CD4-positive, alpha-beta T cell treated with Interleukin-17A for 4 hours (primary cell): ENCODE measurements around the gene SNTB2.

ENCODE experiments used
- DNase-seq: peaks from one replicate; pipeline ENCODE4 v3.0.0-alpha.2; 2020; ENCODE audit warnings: mixed read lengths

SNTB2 gene

DNA sequence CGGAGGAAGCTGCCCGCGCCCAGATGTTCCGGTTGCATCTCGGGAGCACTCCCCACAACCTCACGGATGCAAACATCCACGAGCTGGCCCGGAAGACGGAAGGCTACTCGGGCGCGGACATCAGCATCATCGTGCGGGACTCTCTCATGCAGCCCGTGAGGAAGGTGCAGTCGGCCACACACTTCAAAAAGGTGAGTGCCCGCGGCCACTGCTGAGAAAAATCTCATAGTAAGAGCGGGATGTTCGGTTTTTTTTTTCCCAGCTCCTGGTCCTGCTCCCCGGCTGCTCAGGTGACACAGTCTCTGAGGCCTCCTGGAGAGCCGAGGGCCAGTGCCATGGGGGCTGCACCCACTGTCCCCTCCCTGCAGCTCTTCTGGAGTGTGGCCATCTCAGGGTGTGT lies 134.1 kb downstream of the SNTB2 start:
- no peak for DNase-seq

DNA sequence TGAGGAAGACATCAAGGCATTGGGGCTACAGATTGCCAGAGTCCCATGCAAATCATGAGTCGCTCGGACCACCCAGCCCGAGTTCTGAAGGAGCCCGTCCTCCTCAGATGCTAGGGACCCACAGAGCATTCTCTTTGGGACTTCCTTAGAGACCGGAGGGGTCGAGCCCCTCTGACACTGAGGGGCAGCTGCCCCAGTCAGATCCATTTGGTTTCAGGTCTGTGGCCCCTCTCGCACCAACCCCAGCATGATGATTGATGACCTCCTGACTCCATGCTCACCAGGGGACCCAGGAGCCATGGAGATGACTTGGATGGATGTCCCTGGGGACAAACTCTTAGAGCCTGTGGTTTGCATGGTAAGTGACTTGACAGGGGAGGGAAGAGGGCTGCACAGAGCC lies 135.4 kb downstream of the SNTB2 start:
- DNase-seq, result no peak

DNA sequence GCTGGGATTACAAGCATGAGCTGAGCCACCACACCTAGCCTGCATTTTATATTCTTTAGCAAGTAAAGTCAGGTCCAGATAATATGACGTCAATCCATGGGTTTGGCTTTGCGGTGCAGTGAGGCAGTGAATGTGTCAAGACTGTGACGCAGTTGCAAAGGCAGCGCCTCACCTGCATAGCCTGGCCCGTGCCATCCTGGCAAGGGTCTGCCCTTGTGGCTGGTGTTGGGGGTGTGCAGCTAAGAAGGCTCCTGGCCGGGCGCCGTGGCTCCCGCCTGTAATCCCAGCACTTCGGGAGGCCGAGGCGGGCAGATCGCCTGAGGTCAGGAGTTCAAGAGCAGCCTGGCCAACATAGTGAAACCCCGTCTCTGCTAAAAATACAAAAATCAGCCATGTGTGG lies 136.5 kb downstream of the SNTB2 start:
- DNase-seq, result no peak

DNA sequence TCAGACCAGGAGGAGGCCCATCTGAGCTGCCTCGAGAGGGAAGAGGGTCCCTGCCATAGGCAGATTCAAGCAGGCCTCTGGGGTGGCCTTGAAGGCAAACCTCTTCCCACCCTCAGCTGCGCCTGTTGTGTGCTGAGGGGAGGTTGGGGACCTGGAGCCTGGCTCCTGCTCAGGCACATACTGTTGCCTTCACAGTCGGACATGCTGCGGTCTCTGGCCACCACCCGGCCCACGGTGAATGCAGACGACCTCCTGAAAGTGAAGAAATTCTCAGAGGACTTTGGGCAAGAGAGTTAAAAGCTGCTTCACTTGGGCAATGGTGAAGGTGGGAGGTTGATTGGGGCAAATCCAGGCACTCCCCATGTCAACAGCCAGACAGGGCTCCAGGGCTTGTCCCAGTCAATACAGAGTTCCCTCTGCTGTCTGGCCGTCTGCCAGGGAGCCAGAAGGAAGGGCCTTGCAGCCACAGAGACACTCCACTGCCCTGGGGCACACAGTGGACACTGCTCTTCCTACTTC lies 137.1 kb downstream of the SNTB2 start:
- DNase-seq, result no peak

DNA sequence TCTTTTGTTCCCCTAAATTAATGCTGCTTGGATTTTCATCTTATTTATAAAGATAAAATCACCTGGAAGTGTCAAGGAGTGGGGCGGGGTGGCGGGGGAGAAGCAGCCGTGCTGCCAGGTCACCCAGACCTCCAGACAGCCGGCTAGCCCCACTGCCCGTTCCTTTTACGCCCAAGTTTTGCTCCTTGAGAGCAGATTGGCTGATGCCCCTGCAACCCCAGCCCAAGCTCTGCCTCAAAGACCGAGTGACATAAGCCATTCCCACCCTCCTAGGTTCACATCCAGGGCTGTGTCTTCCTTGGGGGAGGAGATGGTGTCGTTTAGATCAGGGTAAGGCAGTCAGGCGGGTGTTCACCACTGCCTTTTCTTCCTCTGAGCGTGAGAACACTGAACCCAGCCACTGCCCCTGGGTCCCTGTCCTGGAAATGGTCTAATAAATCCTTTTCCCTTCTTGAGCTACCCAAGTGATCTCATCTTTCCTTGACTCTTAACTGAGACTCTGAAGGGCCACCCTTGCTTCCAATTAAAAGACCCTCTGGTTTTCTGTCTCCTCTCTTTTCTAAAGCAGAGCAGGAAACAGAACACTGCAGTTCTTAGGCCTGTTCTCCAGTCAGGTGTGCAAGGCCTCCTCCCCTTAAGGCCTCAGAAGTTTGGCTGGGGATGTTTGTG lies 137.8 kb downstream of the SNTB2 start:
- no peak for DNase-seq

DNA sequence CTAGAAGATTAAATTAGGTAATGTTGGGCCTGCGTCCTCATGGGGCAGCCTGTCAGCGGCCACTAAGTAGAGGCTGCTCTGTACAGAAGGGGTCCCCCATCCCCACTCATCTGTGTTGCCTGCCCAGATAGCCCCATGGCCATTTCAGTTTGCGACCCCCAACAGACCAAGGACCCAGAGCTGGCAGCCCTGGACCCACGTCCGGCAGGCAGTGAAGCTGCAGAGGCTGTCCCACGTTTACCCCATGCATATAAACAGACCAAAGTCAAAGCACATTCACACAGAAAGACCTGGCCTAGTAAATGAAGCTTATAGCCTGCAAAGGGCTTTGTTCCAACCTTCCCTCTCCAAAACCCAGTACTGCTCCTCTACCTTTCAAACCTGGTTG lies 138.8 kb downstream of the SNTB2 start:
- no peak for DNase-seq

DNA sequence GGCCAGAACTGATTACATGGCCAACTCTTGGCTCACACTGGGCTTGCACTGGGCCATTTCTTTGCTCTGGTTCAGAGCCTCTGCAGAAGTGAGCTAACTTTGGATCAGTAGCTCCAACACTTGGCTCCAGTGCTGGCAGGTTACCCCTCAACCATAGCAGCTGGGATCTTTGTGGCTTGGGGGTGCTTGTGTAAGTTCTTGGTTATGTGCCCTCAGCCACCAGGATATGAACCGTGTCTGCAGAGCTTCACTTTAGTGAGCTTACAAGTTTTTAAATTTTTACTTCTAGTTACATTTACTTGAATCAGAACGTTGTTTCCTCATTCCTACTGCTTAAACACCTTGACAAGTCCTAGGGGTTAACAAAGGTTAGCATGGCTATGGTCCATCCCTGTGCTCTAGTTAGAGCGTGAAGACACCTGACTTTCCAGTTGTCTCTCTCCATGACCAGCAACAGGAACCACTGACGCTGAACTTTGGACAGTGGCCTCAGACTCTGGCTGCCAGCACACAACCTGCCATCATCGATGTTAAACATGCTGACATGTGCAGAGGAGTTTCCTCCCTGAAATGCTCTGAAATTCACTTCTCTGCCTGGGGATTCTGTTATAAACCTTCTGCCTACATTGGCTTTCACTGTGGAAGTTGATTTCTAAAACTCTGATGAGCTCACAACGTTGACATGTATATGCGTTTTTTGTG lies 139.4 kb downstream of the SNTB2 start:
- DNase-seq, result no peak

DNA sequence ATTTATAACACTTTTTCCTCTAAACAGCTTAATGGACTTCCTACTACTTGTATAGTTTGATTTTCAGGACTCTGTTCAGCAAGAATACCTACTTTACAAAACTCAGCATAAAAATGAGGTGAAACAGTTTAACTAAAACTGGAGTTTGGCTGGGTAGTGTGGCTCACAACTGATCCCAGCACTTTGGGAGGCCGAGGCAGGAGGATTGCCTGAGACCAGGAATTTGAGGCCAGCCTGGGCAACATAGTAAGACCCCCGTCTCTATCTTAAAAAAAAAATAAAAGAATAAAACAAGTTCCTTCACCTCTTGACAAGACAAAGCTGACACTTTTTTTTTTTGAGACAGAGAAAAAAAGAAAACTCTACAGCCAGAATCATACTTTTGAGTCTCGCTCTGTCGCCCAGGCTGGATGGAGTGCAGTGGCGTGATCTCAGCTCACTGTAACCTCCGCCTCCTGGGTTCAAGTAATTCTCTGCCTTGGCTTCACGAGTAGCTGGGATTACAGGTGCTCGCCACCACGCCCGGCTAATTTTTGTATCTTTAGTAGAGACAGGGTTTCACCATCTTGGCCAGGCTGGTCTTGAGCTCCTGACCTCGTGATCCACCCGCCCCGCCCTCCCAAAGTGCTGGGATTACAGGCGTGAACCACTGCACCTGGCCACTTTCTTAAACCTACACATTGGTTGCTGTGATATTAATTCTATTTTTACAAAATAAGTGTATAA lies 140.8 kb downstream of the SNTB2 start:
- no peak for DNase-seq

DNA sequence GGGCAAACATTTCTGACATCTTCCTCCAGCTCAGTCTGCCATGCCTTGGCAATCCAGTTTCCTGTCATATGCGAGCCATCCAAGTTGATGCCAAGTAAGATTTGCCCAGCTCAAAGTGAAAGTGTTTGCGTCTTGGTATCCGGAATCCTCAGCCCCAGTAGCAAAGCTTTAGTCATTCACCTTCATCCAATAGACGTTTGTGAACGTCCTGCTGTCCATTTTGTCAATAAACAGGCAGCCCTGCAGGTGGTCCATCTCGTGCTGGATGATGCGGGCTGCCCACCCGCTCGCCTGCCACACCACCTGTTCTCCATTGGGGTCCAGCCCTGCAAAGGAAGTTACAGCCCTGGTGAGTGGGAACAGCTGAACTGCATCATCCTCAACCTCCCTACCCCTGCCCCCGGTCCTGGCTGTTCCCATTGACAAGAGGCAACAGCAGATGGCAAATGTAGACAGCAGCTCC lies 141.9 kb downstream of the SNTB2 start:
- no peak for DNase-seq

DNA sequence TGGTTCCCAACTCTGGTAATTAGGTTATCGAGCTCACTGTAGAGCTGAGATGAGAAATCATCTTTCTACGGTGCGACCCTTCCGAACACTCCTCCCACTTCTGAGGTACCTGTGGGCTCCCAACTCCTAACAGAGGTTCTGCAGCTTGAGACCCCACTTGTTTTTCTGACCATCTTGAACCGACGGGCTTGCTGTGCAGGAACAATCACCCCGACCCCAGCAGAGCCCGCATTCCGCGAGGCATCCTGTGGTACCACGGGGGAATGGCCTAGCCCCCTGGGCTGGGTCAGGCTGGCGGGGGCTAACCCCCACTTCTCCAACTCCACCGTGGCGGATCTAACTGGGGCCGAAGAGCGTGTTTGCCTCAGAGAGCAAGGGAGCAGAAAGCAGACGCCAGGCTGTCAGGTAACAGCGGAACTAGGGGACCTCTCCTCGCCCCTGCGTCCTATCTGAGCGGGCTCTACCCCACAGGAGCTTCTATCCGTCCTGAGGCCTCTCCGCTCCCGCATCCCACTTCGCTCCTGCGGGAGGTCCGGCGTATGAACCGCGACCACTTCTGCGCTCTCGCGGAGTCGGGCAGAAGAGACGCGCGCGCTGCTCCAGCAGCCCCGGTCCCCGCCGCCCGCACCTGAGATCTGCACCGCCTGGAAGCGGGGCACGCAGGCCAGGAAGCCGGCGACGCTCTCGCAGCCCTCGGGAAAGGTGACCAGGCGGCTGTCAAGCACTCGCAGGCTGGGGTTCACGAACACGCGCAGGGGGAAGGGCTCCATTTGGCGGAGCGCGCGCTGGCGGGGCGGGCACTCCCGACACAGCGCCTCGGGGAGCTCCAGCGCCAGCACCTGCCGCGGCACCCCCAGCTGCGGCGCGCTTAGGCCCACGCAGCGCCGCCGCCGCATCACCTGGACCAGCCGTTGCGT lies 142.7 kb downstream of the SNTB2 start:
- peak; percentile 58 for DNase-seq

DNA sequence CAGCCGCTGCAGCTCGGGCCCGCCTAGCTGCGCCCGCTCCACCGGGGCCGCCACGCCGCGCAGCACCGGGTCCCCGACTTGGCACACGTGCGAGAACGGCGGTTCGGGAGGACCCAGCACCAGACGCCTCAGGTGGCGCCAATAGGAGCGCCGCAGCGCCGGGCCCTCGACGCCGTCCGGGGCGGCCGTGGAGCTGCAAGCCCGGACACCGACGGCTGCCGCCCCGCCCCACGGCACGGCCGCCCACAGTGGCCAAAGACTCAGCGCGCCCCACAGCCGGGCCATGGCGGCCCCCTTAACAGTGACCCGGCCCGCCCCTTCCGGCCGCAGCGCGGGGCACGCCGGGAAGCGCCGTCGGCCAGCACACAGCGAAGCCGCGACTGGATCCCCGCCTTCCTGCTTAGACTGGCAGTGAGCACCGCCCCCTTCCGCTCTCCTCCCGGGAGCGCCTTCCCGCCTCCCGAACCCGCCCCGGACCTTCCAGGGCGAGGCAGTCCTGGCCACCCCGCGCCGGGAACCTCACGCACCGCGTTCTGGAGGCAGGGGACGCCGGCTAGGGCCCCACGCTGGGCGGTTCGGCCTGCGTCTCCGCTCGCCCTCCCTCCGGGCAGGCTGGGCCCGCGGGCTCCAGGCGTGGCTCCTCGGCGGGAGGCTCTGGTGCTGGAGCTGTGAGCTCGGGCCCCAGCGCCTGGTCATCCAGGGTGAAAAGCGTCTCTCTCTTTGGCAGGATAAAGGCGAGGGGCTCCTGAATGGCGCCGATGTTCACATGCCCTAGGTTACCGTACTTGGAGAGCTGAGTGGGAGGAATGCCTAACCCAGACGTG lies 143.5 kb downstream of the SNTB2 start, which contains the start of gene PDF:
Gene PDF (minus strand): TSS at position 303 of the 824 bp plus-strand sequence. CDS start 18 bp downstream, at position 285.
- DNase-seq, result peak; percentile 88

DNA sequence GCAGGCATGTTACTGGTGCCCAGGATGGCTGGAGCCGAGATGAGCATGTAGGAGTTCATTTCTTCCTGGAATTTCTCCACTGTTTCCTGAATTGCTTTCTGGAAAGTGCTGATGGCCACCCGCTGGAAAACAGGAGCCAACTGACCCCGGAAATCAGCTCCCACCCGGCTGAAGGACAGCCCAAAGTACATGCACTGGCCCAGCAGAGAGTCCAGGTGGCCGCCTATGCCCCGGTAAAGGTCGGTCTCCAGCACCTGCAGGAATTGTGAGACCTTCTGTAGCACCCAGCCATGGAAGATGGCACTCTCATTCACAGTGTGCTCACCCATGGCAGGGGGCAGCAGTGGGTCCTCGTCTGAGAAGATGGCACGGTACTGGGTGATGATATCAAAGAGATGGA lies 147.7 kb downstream of the SNTB2 start:
- DNase-seq, result no peak

DNA sequence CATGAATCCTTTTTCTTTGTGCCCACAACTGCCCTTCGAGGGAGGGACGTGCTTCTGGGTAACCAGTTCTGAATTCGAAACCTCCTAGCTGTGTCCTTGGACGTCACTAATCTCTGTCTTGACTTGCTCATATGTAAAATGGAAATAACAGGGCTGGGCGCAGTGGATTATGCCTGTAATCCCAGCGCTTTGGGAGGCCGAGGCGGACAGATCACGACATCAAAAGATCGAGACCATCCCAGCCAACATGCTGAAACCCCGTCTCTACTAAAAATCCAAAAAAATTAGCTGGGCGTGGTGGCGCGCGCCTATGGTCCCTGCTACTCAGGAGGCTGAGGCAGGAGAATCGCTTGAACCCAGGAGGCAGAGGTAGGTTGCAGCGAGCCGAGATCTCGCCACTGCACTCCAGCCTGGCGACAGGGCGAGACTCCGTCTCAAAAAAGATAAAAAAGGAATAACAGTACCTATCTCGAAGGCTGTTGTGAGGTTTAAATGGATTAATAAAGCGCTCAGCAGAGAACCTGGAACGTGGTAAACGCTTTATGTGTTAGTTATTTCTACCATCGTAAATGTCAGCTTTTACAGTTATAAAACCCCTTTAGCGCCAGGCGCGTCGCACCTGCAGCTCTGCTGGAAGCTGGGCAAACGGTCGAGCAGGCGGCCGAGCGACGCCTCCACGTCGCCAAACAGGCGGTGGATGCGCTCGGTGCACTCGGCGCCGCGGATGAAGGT lies 151.8 kb downstream of the SNTB2 start:
- no peak for DNase-seq

DNA sequence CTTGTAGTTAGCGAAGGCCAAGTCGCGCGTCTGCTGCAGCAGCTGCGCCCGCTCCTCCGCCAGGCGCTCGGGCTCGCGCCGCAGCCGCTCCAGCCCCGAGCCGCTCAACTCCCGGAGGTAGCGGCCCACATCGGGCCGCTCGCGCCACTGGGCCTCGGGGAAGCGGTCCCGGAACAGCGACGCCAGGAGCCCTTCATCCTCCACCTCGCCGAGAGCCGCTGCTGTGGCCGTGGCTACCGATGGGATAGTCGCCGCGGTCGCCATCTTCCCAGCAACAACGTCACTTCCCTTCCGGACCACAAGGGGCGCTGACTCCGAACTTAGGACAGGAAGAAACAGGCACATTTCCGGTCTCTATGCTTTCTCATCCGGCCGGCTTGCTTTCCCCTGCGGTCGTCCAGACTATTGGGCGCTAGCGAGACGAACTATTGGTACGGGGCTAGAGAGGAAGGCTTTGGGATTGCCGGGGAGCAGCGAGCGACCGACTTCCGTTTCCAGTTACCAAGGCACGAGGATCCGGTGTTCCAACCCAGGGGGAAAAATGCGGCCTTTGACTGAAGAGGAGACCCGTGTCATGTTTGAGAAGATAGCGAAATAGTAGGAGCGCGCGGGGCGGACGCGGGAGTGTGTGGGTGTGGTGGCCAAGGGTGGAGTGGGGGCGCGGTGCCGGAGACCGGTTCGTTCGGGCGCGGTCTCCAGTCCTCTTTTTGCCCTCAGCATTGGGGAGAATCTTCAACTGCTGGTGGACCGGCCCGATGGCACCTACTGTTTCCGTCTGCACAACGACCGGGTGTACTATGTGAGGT lies 152.5 kb downstream of the SNTB2 start, which contains the start of the genes COG8 and NIP7:
Gene COG8 (minus strand): TSS at position 276 of the 806 bp plus-strand sequence. CDS start 12 bp downstream, at position 264.
Gene NIP7 (plus strand): TSS at position 484 of the 806 bp plus-strand sequence. CDS start 58 bp downstream, at position 542.
- peak; percentile 91 for DNase-seq

DNA sequence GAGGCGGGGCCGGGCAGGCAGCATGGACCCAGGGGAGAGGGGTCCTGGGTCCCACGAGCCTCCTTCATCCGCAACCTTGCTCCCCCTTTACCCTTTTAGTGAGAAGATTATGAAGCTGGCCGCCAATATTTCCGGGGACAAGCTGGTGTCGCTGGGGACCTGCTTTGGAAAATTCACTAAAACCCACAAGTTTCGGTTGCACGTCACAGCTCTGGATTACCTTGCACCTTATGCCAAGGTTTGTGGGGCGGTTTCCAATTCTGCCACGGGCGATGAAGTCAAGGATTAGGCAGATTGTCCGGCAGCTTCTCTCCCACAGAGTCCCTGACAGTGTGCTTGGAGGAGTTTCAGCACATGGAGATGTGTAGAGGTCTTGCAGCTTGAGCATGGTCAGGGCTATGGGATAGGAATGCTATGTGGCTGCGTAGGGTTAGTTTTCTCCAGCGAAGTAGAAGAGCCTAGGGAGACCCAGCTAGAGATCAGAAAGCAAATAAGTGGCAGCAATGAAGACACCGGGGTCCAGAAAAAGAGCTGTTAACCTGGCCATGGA lies 153.2 kb downstream of the SNTB2 start:
- no peak for DNase-seq

DNA sequence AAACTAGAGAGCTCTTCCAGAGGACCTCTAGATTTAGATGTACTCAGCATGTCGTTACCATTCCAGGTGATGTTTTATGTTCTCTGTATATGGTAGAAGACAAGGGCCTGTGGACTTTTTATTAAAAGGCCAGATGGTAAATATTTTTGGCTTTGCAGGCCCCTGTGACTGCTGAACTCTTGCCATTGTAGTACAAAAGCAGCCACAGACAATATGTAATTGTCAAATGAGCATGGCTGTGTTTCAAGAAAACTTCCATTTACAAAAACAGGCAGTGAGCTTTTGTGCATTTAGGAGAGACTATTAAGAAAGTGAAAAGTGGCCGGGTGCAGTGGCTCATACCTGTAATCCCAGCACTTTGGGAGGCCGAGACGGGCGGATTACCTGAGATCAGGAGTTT lies 157.2 kb downstream of the SNTB2 start:
- no peak for DNase-seq

DNA sequence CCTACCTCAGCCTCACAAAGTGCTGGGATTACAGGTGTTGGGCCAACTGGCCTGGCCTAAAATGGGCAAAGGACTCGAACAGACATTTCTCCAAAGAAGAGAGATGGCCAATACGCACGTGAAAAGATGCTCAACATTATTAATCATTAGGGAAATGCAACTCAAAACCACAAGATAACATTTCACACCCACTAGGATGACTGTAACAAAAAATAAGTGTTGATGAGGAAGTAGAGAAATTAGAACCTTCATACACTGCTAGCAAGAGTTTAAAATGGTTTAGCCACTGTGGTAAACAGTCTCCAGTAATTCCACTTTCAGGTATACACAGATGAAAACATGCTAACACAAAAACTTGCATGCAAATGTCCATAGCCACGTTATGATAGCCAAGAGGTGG lies 159.0 kb downstream of the SNTB2 start:
- no peak for DNase-seq

DNA sequence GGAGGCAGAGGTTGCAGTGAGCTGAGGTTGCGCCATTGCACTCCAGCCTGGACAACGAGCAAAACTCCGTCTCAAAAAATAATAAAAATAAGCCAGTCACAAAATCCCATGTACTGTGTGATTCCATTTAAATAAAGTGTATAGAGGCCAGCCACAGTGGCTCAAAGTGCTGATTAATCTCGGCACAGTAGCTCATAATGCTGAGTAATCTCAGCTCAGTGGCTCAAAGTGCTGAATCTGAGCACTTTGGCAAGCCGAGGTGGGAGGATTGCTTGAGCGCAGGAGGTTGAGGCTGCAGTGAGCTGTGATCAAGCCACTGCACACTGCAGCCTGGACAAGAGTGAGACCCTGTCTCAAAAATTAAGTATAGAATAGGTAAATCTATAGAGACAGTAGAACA lies 159.7 kb downstream of the SNTB2 start:
- DNase-seq, result no peak

DNA sequence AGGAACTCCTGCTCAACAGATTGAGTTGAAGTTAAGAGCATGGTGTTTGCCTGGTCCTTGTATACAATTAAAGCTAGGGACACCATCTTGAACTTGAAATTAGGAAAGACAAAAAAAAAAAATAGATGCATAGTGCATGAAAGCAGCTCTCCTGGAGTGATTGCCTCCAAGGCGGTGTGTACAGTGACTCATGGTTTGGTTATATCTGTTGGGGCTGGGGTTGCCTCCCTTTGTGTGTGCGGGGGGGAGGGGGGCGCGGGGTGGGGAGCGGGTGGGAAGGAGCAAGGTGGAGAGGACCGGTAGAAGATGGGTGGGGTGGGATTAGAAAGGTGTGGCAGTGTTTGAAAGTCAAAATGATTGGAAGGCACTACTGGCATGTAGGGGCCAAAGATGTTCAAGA lies 161.3 kb downstream of the SNTB2 start:
- DNase-seq, result no peak
